COLO668 (cell line): Measurements from ENCODE around the gene MED15.
A peak's percentile ranks its signal among the peaks of the same experiment; 100 is the strongest.

Source experiments
- DNase-seq: peaks from one replicate; lab custom pipeline; 2025; ENCODE audit not compliant: unreplicated experiment; lab: John Stamatoyannopoulos, UW

The MED15 gene

DNA sequence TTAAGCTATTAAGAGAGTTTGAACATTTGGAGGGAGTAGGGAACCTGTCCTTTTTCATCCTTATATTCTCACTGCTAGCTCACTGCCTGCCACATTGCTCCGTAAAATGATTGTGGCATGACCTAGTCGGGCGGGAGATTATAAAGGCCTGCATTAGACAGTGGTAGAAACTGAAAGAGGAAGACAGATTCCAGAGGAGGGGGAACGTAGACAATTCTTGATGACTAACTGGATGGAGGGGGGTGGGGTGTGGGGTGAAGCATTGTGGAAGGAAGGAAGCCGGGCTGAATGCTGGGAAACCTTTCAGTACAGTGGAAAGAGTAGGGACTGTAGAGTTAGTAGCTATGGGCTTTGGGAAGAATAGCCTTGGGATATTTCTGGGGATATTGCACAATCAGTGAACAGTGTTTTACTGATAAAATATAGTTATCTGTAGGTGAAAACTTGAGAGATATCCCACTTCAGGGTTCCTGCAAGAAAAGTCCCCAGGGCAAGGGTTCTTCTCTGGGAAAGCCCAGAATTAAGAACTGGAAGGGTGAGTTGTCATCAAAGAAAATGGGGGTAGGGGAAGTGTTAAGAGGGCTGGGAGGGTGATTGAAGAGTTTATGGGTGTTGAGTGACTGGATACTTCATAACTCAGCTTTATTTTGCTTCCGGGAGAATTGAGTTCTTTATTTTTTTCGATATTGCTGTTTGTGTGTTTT lies 2.1 kb downstream of the MED15 start:
- peak; percentile 28 for DNase-seq

DNA sequence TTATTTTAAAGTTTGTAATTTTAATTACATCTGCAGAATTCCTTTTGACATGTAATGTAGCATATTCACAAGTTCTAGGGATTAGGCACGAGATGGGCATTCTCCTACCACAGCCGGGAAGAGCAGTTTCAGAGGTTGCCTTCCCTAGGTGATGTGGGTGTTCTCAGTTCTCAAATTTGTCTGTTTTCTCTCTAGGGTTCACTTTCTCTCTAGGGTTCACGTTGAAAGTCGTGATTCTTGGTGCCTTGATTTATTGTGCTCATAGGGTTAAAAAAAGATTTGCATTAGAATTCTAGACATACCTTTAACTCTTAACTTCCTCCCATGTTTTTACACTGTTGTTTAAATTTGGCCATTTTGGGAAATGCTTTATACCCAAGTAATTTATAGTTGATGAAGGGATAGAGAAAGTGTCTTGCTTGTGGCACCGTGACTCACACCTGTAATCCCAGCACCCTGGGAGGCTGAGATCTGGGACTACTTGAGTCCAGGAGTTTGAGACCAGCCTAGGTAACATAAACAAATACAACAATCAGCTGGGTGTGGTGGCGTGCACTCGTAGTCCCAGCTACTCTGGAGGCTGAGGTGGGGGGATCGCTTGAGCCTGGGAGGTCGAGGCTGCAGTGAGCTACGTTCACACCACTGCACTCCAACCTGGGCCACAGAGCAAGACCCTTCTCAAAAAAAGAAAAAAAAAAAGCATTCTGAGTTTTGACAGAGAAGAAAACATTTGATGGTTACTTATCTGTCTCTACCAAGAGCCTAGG lies 3.6 kb downstream of the MED15 start:
- DNase-seq = no peak

DNA sequence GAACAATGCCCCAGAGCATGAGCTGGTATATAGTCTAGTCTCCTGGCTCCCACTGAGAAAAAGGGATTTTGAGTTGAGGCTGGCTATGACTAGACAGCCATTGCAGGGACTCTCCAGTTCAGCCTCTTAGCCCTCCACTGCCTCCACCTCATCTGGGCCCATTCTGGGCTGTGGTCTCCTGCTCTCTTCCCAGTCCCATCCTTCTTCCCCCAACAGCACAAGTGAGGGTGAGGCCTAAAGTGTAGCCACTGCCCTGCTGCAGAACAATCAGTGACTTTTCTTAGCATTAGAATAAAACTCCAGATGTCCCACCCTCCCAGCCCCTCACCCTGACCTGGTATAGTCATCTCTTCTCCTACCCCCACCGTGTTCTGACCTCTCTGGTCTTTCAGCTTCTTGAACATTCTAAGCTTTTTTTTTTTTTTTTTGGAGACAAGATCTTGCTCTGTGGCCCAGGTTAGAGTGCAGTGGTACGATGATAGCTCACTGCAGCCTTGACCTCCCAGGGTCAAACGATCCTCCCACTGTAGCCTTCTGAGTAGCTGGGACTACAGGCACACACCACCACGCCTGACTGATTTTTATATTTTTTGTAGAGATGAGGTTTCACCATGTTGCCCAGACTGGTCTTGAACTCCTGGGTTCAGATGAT lies 4.3 kb downstream of the MED15 start:
- DNase-seq = no peak

DNA sequence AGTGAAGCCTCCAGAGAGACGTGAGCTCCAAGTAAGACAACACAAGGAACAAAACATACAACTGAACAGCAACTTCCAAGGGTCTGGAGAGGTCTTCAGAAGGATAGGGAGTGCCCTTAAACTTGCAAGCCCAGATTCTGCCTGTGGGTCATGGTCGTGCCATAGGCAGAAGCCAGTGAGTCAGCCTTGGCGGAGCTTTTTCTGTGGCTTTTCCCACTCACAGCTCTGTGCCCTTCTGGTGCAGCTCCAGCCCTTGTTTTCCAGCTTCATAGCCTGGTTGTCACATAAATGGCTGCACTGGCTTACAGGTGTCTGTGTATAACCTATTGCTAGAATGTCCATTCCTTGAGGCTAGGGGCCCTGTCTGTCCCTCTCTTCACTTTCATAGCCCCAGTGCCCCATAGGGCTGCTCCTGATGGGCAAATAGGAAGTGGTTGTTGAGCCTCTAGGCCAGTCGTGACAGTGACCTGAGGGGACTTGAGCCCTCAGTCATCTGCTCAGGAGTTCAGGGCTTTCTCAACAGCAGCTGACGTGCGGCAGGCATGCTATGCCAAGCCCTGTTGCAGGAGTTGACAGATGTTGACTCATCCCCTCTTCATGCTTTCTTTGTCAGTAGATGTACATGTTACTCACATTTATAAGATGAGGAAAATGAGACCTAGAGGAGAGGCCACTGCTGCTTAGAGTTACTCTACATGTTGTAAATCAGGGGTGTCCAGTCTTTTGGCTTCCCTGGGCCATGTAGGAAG lies 7.4 kb downstream of the MED15 start:
- no peak for DNase-seq

DNA sequence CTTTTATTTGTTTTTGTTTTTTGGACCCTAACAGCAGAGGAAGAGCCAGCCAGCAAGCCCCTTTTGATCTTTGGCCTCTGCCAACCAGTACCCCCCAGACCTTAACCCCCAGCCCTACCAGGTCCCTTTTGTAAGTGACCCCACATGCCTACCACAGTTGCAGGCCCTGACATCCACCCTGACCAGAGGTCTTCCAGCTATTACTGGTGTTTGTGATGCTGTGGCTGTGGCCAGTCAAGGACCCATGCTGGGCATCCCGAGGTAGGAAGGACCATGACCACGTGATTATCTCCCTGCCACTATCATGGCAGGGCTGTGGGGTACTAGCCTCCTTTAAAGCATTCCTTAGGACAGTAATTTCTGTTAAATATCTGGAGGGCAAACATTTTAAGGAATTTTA lies 9.0 kb downstream of the MED15 start:
- no peak for DNase-seq

DNA sequence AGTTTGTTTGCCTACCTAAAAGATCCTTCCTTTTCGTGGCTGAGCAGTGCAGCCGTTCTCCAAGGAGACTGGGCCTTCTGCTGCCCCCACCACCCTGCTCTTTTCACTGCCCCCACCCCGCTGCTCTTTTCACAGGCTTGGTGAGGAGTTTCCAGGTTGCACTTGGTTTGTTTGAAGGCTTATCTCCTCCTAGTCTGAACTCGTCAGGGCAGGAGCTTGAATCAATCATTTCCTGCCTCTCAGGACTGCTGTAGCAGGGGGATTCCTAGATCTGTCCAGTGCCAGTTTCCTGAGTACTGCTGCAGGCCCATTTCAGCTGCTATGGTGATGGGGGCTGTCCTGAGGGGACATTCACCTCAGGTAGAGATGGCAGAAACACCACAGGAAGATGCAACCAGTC lies 10.0 kb downstream of the MED15 start:
- no peak for DNase-seq

DNA sequence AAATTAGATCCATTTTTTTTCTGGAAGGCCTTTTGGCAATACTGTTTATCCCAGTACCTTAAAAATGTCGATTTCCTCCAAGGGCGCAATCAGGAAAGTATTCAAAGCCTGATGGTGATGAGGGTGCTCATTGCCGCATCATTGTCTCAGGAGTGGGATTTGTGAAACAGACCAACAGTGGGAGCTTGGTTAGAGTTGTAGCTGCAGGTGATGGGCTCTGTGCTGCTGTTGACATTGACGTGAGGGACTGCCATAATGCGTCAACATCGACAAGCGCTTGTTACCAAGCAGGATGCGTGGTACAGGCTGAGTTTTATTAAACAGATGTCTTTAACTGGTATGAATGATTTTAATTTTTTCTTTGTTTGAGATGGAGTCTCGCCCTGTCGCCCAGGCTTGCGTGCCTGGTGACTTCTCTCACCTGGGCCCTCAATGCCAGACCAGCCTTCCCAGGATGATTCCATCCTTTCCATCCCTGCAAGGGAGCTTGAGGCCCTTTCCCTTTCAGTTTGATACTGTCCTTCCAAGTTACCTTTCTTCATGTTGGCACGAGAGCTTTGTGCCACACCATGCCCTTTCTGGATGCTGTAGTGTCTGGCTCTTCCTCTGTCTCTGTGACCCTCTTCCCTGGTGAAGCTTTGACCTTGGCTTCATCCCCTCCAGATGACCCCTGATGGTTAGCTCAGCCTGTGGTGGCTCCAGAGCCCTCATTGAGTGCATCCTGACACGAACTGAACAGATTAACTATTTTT lies 10.6 kb downstream of the MED15 start:
- no peak for DNase-seq

DNA sequence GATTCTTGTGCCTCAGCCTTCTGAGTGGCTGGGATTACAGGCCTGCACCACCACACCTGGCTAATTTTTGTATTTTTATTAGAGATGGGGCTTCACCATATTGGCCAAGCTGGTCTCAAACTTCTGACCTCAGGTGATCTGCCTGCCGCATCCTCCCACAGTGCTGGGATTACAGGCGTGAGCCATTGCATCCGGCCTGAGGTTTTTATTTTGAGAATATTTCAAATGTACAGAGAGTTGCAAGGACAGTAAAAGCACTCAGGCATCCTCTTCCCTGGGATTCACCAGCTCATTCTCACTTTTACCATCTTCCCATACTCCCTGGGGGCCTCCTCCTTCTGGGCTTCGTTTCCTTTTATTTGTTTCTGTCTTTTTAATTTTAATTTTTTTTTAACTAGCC lies 12.1 kb downstream of the MED15 start:
- DNase-seq = no peak

DNA sequence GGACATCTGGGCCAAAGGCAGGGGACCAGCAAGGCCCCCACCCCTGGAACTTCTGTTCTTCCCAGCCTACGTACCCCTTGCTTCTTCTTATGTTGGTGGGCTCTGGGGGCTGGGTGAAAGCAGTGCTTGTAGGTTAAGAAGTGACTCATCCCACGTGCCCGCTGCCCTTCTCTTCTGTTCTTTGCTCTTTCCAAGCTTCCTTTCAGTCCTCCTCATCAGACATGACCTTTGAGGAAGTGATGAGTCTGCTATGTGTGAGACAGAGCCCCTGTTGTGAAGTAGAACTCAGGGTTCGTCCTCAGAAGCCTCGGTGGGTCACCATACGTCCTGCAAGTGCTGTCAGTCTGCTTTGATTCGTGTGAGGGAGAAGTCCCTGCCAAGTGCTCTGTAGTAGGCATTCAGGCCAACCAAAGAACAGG lies 12.7 kb downstream of the MED15 start:
- DNase-seq = no peak

DNA sequence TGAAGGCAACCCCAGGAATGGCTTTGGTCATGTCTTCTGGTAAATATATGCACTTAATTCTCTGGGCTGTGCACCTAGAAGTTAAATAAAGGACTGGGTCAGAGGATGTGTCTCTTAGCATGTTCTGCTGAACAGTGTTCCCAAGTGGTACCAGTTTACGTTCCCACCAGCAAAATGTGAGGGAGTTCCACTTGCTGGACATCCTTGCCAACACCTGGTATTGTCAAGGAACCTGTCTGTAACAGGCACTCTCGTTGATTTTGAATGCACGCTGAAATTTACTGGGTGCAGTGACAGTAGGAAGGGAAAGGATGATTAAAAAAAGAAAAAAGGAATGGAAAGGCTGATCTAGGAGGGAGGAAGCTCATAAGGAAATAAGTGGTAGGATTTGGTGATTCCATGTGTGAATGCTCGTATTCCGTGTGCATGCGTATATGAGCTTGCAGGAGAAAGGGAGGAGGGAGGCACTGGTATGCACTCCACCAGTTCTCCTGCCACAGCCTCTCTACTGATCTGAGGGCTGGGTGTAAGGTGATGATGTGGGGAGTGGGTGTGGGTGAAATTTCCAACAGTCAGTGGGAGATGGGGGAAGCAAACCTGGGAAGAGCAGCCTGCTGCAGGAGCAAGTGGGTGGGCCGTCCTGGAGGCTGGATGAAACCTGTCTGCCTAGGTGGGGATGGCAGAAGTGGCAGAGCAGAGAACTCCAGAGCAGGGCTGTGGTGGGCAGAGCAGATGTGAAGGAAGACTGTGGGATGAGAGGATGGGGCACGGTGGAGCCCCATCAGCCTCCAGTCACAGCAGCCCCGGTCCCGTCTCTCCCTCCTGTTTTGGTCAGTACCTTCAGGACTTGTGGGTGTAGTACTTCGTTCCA lies 15.0 kb downstream of the MED15 start:
- DNase-seq = no peak

DNA sequence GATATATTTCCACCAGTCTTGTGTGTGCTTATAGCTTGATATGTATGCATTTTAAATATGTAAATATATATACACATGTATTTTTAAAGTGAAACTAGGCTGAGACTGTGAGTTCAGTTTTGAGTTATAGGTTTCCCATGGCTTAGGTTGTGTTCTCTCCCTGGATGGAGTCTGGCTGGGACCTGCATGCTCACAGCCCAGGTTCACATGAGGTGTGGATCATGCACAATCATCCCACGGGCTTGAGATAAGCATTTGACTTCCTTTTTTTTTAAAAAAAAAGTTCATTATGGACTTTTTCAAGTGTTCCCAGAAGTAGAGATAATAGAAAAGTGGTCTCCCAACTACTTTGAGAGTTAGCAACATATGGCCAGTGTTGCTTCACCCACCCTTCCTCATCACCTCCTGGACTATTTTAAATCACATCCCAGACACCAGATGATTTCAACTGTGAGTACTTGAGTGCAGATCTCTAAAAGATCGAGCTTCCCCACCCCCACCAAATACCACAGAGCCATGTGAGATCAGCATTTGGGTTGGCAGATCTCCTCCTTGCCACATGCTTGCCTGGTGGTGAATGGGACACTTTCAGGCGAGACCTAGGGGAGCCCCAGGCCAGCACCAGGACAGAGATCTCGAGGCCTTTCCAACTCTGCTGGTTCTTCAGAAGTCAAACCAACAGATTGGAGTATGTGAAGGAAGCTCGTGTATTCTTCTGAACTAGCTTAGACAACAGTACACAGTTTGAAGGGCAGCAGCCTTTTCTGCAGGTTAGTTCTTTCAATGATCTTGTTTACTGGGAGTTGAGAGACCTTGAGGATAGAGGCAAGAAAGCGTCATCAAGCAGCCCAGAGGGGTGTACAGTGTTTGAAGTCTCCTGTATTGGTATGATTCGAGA lies 15.9 kb downstream of the MED15 start:
- no peak for DNase-seq

DNA sequence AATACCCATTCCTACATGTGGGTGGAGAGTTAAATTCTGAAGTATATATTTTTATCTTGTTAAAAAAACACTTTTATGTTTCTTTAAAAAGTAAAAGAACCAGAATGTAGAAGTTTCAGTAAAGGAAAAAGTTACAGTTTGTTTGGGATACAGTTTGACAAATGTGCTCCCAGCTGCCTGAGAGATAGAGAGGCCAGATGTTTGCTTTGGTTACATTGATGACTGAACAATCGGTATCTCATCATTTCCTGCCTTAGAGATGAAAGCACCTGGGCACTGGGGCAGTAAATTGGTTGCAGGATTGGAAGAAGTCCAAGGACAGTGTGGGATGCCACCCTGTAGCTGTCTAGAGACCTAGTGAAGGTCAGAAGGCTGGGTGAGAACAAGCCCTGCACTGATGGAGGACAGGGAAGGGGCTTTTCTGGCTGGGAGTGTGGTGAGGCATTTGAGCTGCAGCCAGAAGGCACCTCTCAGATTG lies 16.6 kb downstream of the MED15 start:
- DNase-seq = peak; percentile 63

DNA sequence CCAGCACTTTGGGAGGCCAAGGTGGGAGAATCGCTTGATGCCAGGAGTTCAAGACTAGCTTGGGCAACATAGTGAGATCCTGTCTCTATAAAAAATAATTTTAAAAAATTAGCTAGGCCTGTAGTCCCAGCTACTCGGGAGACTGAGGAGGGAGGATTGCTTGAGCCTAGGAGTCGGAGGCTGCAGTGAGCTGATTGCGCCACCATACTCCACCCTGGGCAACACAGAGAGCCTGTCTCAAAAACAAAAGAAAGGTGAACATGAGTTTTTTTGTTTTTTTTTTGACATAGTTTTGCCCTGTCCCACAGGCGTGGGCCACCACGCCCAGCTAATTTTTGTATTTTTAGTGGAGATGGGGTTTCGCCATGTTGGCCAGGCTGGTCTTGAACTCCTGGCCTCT lies 17.6 kb downstream of the MED15 start:
- no peak for DNase-seq

DNA sequence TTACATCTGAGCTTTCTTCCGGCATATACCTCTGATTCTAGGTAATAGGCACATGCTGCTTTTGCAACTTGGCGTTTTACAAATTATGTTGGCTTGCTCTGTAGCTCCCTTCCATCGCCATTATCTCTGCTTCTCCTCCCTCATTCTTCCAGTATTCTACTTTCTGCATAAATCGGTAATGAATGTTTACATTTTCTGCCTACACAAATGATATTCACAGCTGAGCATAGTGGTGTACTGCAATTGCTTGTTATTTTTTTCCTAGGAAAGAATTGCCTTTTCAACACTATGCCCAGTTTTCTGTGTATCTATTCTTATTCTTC lies 18.9 kb downstream of the MED15 start:
- DNase-seq = no peak

DNA sequence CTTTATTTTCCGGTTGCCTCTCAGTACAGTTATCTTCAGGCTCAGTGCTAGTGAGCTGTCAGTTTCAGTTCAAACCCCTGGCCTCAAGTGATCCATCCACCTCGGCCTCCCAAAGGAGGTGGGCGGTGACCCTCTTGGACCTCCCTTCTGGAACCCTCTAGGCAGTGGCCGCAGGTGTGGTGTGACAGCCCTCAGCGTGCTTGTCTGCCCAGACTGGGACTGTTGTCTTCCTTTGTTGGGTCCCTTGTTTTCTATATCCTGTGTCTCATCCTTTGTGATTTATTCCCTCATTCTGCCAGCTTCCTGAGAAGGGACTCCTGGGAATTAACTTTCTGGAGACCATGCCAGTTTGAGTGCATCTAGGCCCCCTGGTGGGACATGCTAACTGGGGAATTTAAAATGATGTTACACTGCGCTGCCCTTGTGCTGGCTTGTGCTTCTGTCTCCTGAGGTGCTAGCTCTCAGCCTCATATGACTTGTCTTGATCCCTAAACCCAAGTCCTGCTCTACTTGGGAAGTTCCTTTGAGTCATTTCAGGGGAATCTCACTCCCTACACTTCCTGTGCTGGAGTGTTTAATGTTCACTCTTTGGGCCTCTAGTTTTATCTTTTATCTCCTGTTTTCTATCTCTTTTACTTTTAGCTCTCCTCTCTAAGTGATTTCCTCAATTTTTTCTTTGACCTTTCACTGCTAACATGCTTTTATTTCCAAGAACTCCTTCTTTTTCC lies 19.4 kb downstream of the MED15 start:
- DNase-seq = no peak

DNA sequence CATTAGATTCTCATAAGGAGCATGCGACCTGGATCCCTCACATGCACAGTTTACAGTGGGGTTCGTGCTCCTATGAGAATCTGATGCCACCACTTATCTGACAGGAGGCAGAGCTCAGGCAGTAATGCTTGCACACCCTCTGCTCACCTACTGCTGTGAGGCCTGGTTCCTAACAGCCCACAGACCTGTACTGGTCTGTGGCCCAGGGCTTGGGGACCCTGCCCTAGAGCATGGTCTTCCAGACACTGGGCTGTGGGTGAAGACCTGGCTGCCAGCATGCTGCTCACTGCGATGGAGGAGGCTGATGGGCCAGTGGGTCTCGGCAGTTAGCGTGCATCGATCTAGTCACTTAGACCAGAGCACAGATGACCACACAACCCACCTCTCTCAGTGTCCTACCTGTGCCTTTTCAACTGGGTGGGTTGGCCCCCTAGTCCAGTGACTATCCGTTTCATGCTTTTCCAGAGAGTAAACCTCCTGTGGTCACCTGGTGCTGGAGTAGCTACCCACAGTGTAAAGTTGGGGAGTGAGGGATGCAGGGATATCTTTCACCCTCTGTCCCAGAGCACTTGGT lies 21.1 kb downstream of the MED15 start:
- no peak for DNase-seq

DNA sequence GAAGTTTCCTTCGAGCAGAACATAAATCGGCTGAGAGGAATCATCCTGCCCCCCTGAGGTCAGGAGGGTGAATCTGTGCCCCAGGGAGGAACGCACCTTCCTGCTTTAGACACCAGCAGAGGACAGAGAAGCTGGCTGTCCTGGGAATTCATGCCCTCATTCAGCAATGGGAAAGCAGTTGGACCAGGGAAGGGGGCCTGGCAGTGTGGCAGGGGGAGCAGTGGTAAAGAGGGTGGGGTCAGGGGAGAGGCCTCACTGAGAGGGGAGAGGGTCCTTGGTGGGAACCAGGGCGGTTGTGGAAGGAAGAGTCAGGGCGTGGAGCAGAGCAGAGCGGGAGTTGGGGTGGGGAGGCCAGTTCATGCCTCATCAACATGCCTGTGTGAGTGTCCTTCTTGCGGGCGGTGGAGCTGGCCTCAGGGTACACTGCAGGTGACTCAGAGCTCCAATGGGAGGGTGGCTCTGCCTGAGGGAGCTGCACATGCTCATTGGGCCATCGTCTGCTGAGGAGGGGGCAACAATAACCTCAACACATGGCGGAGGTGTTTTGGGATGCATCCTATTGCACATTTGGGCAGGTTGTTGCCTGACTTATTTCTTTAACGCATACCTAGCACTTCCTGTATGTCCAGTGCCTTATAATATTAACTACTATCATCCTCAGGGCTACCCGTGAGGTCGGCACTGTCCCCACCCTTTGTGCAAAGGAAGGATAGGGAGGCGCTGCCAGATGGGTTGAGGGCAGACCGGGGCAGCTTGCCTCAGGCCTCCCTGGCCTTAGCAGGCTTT lies 23.2 kb downstream of the MED15 start:
- DNase-seq = peak; percentile 22
